Anterior cingulate cortex (tissue), 58 donors: Measurements from ENCODE around the gene TUBGCP6.

Experiments used
- DNase-seq, 58 donors: peaks; one replicate each; lab custom pipeline; 2025; lab: John Stamatoyannopoulos, UW

The TUBGCP6 gene

DNA sequence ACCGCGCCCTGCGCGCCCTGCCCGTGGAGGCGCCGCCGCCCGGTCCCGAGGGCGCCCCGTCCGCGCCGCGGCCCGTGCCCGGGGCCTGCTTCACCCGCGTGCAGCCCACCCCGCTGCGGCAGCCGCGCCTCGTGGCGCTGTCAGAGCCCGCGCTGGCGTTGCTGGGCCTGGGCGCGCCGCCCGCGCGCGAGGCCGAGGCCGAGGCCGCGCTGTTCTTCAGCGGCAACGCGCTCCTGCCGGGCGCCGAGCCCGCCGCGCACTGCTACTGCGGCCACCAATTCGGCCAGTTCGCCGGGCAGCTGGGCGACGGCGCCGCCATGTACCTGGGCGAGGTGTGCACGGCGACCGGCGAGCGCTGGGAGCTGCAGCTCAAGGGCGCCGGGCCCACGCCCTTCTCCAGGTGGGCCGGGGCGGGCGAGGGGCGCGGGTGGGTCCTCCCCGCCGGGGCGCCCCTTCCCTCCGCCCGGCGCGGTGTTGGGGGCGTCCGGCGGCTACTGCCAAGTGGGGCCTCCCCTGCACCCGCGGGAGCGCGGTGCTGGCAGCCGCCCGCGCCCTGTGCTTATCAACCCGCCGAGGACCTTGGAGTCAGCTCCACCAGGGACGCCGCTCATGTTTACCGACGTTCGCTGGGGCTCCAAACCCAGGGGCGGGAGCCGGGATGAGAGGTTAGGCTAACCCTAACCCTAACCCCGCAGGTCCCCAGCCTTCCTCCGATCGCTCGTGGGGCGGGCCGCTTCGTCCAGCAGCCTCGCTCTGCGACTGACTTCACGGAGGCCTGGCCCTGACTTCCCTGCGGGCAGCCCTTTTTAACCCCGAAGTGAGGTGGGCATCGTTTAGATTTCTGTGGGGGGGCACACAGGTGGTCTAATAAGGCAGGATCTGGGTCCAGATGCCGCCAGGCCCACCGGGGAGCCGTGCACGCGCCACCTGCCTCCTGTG is 43.4 kb downstream of the TUBGCP6 start:
- peak in 2 of 58 donors; percentile 46 to 60 for DNase-seq

DNA sequence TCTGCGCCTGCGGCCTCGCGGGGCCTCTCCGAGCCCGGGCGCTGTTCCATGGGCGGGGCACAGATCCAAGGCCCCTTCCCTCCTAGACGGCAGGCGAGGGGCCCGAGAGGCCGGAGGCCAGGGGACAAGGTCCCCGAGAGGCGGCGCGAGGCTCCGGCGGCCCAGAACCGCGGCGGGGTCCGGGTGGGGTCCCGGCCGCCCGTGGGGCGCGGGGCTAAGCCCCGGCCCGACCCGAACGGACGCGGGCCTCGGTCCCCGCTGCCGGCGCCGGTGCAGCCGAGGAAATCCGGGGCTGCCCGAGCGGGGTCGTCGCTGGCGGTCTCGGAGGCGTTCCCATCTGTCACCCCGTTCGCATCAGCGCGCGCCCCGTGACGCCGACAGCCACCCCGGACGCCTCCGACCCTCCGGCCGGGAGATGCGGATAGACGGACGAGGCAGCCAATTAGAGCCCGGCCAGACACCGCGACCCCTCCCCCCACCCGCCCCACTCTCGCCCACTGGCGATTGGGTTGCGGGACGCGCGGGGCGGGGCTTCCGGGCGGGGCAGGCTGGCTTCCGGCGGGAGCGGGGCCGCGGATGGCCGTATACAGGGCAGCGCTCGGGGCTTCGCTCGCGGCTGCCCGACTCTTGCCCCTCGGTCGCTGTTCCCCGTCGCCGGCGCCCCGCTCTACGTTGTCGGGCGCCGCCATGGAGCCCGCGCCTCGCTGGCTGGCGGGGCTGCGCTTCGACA is 44.2 kb downstream of the TUBGCP6 start, which contains the start of gene SELENOO:
Gene SELENOO (plus strand): TSS at position 551 of the 730 bp plus-strand sequence. CDS start 26 bp downstream, at position 577.
- peak; percentile 49 to 97 (median 92) for DNase-seq

DNA sequence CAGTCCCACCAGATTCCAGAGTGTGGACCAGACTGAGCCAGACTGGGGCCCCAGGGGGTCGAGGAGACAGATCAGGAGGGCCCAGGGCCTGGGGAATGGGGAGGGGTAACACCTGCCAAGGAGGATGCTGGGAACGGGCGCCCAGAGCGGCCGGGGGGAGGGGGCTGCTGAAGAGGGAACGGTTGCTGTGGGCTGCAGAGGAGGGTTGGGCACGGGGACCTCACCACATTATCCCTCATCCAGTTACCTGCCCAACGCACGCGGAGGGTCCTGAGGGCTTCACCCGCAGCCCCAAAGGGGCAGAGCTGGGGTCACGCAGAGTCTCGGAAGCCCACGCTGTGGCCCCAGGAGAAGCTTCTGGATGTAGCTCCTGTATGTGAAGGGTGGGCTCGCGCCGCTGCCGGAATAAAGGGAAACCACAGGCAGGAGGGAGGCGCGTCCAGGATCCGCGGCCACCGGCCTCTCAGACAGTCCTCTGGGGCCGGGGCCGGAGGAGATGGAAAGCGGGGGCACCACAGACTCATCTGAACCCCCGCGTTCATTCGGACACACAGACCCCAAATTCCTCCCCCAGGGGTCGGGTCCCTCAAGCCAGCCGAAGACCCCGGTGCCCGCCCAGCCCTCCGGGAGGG is 44.9 kb downstream of the TUBGCP6 start:
- DNase-seq = peak in 1 of 58 donors; percentile 36

DNA sequence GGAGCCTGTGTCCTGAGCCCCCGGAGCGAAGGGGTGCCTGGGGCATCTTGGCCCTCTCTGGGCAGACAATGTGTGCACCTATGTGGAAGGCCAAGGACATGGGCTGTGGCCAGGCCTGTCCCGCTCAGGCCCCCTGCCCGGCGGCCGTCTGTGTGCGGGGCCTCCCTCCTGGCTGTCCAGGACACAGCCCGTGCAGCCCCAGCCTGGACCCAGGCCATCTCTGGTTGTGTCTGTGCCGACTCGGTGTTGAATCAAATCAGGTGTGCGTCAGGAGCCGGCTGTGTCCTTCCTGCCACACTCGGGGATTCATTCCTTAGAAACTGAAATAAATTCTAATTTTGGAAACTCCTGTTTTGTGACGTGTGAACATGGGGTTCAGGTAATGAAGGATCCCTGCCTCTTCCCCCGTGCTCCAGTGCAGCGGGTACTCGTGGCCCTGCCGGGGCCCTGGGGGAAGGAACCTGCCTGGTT is 45.5 kb downstream of the TUBGCP6 start:
- no peak for DNase-seq

DNA sequence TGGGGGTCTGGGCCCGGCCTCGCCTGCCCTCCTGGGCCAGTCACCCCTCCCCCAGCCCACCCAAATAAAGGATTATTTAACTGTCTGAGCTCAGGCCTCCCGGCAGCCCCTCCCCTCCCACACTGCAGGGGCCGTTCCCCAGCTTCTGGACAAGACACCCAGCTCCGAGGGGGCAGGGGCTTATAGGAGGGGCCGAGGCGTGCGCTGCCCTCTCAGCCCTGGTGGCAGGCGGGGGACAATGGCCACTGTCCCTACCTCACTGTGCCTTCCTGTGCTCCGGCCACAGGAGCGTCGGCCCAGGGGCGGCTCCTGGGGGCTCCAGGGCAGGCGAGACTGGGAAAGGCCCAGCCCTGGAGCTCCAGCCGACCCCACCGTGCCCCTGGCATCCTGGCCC is 46.2 kb downstream of the TUBGCP6 start:
- DNase-seq = no peak

DNA sequence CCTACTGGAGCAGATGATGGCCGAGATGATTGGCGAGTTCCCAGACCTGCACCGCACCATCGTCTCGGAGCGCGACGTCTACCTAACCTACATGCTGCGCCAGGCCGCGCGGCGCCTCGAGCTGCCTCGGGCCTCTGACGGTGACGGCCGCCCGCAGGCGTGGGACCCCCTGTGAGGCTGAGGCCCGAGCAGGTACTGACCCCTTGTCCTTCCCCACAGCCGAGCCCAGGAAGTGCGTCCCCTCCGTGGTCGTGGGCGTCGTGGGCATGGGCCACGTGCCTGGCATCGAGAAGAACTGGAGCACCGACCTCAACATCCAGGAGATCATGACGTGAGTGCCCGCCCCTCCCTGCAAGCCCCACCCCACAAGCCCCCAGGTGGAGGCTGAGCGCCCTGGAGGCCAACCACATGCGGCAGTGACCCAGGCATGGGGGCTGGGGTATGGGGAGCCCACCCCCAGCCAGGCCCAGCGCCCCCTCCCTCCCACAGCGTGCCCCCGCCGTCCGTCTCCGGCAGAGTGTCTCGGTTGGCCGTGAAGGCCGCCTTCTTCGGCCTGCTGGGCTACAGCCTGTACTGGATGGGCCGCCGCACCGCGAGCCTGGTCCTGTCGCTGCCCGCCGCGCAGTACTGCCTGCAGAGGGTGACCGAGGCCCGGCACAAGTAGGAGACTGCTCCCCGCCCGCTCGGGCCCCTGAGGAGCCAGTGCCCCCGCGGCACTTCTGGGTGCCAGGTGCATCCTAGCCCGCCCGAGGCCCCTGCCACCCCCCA is 46.8 kb downstream of the TUBGCP6 start:
- no peak for DNase-seq

DNA sequence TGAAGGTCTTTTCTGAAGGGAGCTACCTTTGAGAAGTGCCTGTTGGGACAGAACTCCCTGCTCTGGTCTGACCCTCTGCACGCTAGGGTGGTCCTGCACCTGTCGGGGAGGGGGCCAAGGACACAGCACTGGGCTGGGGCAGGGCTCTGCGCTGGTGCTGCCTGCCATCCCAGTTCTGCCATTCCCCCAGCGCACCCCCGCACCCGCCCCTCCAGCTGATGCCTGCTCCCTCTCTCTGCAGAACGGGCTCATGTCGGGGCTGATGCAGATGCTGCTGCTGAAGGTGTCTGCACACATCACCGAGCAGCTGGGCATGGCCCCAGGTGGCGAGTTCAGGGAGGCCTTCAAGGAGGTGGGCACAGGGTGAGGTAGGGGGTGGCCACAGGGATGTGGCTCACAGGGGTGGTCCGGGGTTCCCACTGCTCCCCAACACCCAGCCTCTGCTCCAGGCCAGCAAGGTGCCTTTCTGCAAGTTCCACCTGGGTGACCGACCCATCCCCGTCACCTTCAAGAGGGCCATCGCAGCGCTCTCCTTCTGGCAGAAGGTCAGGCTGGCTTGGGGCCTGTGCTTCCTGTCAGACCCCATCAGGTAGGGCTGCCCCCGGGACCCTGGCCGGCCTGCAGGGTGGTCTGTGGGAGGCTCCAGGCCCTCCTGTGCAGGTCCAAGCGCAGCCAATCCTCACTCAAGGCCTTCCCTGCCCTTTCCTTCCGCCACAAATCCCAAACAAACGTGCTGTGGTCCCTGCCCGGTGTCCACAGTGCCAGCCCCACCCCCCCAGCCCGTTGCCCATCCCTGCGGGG is 47.6 kb downstream of the TUBGCP6 start:
- no peak for DNase-seq

DNA sequence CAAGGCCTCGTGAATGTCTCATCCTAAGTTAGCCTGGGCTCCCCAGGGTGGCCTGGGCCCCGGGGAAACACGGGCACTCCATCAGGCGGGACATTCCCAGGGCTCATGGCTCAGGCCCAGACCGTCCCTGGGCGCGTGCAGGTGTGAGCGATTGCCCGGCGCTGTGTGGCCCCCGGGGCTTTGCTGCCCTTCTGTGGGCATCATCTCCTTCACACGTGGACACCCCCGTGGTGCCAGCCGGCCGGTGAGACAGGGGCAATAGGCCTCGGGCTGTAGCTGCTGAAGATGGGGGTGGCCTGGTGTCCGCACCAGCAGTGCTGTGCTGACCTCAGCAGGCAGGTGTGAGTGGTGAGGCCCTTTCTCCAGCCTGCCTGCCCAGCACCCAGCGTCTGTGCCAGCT is 48.6 kb downstream of the TUBGCP6 start:
- no peak for DNase-seq

DNA sequence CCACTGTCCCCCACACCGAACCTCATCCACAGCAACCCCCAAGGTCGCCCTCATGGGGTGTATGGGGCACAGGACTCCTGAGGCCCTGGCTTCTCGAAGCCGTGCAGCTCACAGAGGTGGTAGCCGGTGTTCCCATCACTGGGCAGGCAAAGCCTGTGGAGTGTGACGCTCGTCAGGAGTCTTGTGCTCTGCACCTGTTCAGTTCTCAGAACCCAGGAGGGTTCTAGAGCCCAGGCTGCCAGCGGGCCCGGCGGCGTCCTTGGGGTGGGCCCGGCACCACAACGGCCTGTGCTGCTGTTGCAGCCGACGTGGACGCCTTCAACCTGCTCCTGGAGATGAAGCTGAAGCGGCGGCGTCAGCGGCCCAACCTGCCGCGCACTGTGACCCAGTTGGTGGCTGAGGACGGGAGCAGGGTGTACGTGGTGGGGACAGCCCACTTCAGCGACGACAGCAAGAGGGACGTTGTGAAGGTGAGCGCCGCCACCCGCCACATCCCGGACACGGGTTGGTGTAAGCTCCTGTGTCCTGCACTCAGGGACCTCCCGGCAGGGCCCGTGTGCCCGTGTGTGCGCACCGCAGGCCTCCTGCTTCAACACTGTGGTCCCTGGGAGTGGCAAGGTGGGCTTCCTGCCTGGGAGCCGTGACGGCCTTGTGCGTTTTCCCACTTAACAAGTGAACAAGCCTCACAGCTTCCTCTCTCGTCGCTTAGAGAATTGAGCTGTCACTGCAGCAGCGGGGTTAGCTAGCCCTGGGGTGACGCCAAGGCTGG is 50.6 kb downstream of the TUBGCP6 start:
- no peak for DNase-seq

DNA sequence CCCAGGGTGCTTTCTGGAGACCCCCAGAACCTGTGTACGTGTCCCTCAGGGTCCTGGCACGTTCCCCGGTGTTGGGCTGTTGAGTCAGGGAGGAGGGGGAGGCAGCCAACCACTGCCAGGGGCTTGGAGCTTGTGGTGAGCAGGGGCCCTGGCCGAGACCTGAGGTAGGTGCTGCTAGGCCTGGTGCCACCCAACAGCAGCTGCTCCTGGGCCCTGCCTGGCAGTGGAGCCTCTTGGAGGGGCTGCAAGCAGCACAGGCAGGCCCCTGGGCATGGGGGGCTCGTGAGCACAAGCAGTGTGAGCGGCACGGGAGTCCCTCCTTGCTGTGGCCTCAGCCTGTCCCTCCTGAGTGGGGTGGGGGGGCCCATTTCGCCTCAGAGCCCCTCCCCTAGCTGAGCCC is 51.2 kb downstream of the TUBGCP6 start:
- DNase-seq = no peak

DNA sequence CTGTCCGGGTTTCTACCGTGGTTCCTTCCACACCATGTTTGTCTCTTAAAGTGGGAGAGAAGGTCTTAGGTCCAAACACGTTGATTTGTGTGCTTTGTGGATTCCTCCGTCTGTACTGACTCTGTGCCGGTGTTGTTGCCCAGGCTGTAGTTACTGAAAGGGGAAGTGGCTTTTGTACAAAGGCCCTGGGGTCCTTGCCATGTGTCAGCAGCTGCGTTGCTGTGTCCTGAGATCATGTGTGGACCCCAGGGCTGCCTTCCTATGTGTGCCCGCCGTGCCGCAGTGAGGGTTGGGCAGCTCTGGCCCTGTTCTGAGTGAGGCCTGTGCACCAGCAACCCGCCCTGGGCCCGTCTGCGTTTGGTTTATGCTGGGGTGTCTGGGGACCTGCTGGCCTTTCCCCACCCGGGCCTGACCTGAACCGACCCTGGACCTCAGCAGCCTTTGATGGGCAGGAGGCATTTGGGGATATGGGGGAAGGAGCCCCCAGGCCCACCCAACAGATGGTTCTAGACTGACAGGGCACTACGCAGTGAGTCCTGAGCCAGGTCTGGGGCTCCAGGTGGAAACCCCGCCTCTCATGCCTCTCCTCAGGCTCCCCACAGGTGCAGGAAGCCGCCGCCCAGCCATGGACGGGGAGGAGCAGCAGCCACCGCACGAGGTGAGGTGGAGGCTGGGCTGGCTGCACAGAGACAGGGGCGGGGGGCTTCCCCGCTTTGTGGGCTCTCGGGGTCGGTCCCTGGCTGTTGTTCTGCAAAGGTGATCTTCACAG is 52.2 kb downstream of the TUBGCP6 start:
- no peak for DNase-seq

DNA sequence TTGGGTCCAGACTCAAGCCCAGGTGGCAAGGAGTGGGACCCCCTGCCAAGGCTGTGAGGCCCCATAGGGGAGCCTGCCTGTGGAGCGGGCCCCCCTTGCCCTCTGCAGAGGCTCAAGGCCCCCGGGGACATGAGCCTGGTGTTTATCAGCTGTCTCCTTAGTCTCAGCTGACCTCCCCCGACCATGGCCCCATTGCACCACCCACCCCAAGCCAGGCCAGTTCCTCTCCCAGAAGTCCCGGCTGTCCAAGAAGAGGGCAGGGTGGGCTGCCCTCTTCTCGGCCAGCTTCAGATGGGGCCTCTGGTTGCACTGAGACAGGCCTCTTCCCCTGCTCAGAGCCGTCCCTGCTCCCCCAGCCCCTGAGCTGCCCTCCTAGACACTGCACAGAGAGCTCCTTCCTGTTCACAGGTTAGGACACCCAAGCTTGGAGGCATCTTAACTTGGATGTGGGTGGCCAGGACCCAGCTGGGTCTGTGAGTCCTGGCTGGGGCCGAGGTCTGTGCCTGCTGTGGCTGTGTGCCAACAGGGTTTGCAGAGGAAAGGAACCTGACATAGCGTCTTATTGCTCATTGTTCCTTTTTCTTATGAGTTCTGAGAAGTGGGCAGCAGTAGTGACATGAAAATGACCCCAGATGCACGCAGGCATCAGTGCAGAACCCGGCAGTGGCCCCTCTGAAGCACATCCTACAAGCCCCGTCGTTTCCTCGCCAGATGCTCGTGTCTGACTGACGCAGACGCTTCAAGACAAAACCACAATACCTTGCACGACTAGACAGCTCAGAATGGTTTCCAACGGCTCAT is 53.7 kb downstream of the TUBGCP6 start:
- peak in 2 of 58 donors; percentile 21 to 28 for DNase-seq

DNA sequence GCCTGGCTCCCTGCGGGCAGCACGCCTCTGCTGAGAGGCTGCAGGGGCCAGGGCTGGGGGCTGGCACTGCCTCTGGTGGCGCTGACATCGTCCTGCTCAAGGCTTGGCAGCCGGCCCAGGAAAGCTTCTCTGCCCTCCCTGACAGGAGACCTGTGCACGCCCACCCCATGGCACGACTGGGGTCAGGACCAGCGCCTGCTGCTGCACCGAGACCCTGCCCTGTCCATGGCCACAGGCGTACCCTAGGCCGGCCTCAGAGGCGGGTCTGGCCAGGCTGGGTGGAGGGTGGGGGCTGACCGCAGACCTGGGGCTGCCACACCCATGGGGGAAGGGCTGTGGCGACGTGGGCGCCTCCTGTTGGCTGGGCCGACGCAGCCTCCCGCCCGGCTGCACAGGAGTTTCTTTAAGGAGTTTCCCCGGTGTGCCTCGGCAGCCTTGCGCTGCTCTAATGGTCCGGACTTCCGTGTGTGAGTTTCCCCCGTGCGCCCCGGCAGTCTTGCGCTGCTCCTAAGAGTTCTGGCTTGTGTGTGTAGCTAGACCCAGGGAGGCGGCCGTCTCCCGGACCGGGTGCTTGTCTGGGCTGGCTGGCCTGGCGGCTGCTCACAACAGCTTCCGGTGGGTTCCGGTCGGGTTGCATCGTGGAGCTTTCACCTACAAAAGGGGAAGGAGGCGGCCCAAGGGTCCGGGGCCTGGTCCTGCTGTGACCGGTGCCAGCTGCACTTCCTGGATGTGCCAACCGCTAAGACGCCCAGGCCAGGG is 54.5 kb downstream of the TUBGCP6 start:
- peak in 5 of 58 donors; percentile 39 to 54 (median 46) for DNase-seq

DNA sequence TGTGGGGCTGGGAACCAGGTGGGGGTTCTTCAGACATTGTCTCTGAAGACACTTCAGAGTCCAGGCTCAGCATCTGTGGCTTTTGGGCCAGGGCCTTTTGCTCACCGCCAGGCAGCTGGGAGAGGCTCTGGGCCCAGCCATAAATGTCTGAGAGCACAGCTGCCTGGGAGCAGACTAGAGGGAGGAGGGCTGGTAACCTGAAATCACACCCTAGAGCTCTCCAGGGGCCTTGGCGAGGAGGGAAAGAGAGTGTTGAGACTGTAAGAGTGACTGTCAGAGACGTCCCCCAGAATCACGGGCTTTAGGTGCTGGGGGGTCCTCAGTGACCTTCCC is 55.0 kb downstream of the TUBGCP6 start:
- no peak for DNase-seq

DNA sequence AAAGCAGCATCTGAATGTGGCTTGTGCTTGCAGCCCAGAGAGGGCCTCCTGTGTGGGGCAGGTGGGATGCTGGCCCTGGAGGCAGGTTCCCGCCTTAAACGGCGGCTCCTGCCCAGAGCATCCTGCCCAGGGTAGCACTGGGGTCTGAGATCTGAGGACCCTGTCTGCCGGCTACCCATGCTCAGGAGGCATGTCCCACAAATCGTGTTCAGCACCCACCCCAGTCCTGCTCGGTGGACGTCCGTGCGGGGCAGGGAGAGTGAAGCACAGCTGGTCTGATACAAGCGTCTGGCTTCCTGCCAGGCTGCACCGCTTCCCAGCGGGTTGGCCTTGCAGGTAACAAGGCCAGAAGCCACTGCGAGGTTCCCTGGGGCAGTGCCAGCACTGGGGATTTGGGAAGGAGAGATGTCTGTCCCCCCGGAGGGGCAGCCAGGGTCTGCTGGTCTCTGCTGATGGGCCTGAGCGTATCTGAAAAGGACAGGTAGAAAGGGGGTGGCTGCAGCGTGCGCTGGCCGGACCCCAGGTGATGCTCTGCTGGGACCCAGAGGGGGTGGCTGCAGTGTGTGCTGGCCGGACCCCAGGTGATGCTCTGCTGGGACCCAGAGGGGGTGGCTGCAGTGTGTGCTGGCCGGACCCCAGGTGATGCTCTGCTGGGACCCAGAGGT is 55.5 kb downstream of the TUBGCP6 start:
- no peak for DNase-seq

DNA sequence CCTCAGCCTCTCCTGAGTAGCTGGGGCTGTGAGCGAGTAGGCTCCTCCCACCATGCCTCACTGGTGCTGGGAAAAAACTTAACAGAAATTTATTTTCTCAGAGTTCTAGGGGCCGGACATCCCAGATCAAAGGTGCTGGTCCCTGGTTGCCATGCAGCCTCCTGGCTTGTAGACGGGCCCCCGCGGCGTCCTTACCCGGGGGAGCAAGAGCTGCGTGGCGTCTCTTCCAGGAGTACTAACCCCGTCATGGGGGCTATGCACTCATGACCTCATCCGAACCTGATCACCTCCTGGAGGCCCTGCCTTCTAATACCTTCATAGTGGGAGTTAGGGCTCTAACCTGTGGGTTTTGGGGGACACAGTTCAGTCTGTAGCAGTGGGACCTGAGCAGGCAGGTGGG is 56.5 kb downstream of the TUBGCP6 start:
- DNase-seq = no peak
